Parathyroid adenoma (tissue), 2 donors: Measurements from ENCODE around the gene POU2F1.

Experiments used
- H2AFZ ChIP-seq: fragments of 300-600 bp; sonication (generic); one replicate; pipeline ENCODE4 v1.7.0; 2017; ENCODE audit warnings: antibody characterized with exemption, mild to moderate bottlenecking
- H3K27ac ChIP-seq: fragments of 300-600 bp; sonication (generic); one replicate; pipeline ENCODE4 v1.7.0; 2017
- H3K27me3 ChIP-seq: fragments of 300-600 bp; sonication (generic); one replicate; pipeline ENCODE4 v1.7.0; 2017; ENCODE audit warnings: low read length; ENCODE audit not compliant: control insufficient read depth, insufficient read depth
- H3K36me3 ChIP-seq: fragments of 300-600 bp; sonication (generic); one replicate; pipeline ENCODE4 v1.7.0; 2017; ENCODE audit warnings: low read length; ENCODE audit not compliant: control insufficient read depth, insufficient read depth
- H3K4me1 ChIP-seq: fragments of 300-600 bp; sonication (generic); one replicate; pipeline ENCODE4 v1.7.0; 2017; ENCODE audit warnings: control low read depth
- H3K4me2 ChIP-seq: fragments of 300-600 bp; sonication (generic); one replicate; pipeline ENCODE4 v1.7.0; 2017; ENCODE audit warnings: low read length
- H3K4me3 ChIP-seq: fragments of 300-600 bp; sonication (generic); one replicate; pipeline ENCODE4 v1.7.0; 2017; ENCODE audit warnings: low read depth, low read length
- H3K79me2 ChIP-seq: fragments of 300-600 bp; sonication (generic); one replicate; pipeline ENCODE4 v1.7.0; 2017; ENCODE audit warnings: control low read depth
- H3K9ac ChIP-seq: fragments of 300-600 bp; sonication (generic); one replicate; pipeline ENCODE4 v1.7.0; 2017; ENCODE audit warnings: mild to moderate bottlenecking
- H3K9me3 ChIP-seq: fragments of 300-600 bp; sonication (generic); one replicate; pipeline ENCODE4 v1.7.0; 2017; ENCODE audit warnings: low read length; ENCODE audit not compliant: control insufficient read depth
- TF ChIP-seq, protein P1 (sequence below): fragments of 300-600 bp; sonication (generic); IDR thresholded peaks from one replicate; pipeline ENCODE4 v1.7.0; 2017; ENCODE audit warnings: antibody characterized with exemption, mild to moderate bottlenecking
- donor health status: primary hyperparathyroidism.

Gene POU2F1

DNA sequence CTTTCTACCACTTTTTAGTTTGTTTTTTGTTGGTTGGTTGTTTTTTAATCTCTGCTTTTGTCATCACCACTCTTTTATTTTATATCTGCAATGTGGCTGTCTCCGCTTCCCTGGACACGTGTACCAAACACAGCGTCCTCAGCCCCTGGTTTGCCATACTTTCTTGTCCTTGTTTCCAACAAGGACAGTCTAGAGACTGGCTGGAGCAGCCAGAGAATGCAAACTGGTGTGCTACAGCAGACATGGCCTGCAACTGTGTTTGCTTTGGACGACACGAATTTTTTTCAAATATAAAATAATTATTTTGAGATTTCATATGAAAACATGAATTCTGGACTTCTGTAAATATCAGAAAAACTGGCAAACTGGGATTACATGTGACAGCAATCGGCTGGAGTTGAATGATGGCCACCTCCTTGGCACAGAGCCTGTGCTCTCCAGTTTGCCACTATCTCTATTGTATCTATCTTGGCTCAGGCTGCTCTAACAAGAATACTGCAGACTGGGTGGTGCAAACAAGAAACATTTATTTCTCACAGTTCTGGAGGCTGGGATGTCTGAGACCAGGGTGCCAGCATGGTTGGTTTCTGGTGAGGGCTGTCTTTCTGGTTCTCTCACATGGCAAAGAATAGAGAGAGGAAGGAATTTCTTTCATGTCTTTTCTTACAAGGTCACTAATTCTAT lies 34.6 kb upstream of the POU2F1 start:
- TF ChIP-seq, protein P1, sequence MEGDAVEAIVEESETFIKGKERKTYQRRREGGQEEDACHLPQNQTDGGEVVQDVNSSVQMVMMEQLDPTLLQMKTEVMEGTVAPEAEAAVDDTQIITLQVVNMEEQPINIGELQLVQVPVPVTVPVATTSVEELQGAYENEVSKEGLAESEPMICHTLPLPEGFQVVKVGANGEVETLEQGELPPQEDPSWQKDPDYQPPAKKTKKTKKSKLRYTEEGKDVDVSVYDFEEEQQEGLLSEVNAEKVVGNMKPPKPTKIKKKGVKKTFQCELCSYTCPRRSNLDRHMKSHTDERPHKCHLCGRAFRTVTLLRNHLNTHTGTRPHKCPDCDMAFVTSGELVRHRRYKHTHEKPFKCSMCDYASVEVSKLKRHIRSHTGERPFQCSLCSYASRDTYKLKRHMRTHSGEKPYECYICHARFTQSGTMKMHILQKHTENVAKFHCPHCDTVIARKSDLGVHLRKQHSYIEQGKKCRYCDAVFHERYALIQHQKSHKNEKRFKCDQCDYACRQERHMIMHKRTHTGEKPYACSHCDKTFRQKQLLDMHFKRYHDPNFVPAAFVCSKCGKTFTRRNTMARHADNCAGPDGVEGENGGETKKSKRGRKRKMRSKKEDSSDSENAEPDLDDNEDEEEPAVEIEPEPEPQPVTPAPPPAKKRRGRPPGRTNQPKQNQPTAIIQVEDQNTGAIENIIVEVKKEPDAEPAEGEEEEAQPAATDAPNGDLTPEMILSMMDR, result no peak
- H3K9me3 ChIP-seq, result no peaks in the 10 kb centered on the region
- no peak overlapping the region for H3K4me3 ChIP-seq
- H3K36me3 ChIP-seq, result no peaks in the 10 kb centered on the region
- no peaks in the 10 kb centered on the region for H3K79me2 ChIP-seq
- no peak overlapping the region for H2AFZ ChIP-seq
- H3K9ac ChIP-seq, result no peak overlapping the region
- H3K27ac ChIP-seq, result no peak overlapping the region
- H3K27me3 ChIP-seq, result no peaks in the 10 kb centered on the region
- no peaks in the 10 kb centered on the region for H3K4me1 ChIP-seq
- H3K4me2 ChIP-seq, result no peak overlapping the region

DNA sequence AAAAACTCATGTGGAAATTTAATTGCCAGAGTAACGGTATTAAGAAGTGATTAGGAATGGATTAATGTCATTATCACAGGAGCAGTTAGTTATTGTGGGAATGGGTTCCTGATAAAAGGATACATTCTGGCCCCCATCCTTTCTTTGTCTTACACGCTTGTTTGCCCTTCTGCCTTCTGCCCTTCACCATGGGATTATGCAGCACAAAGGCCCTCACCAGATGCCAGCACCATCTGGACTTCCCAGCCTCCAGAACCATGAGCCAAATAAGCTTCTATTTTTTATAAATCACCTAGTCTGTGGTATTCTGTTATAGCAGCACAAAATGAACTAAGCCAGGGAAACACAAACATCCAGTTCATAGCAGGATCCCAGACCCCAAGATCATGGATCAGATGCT lies 33.9 kb upstream of the POU2F1 start:
- Histone ChIP-seq H3K36me3 (no peaks in the 10 kb centered on the region), H3K79me2 (no peaks in the 10 kb centered on the region), H3K4me3 (no peak overlapping the region), H3K4me1 (no peaks in the 10 kb centered on the region), H3K27ac (no peak overlapping the region), H3K9ac (no peak overlapping the region), H2AFZ (no peak overlapping the region), H3K27me3 (no peaks in the 10 kb centered on the region), H3K4me2 (no peak overlapping the region), H3K9me3 (no peaks in the 10 kb centered on the region)
- TF ChIP-seq, protein P1, result no peak

DNA sequence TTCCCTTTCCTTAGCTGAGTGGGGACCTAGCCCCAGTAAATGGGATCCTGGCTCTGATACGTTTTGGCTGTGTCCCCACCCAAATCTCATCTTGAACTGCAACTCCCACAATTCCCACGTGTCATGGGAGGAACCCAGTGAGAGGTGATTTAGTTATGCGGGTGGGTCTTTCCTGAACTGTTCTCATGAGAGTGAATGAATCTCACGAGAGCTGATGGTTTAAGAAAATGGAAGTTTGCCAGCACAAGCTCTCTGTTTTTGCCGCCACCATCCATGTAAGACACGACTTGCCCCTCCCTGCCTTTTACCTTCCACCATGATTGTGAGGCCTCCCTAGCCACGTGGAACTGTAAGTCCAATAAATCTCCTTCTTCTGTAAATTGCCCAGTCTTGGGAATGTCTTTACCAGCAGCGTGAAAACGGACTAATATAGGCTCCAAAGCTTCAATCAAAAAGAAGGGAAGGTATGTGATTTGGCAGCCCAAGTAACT lies 29.9 kb upstream of the POU2F1 start:
- no peaks in the 10 kb centered on the region for H3K36me3 ChIP-seq
- no peaks in the 10 kb centered on the region for H3K79me2 ChIP-seq
- H3K4me2 ChIP-seq, result no peak overlapping the region
- no peaks in the 10 kb centered on the region for H3K9me3 ChIP-seq
- H2AFZ ChIP-seq, result no peak overlapping the region
- H3K4me3 ChIP-seq, result no peak overlapping the region
- H3K27me3 ChIP-seq, result no peaks in the 10 kb centered on the region
- H3K9ac ChIP-seq, result no peak overlapping the region
- TF ChIP-seq, protein P1, result no peak
- no peaks in the 10 kb centered on the region for H3K4me1 ChIP-seq
- H3K27ac ChIP-seq, result no peak overlapping the region

DNA sequence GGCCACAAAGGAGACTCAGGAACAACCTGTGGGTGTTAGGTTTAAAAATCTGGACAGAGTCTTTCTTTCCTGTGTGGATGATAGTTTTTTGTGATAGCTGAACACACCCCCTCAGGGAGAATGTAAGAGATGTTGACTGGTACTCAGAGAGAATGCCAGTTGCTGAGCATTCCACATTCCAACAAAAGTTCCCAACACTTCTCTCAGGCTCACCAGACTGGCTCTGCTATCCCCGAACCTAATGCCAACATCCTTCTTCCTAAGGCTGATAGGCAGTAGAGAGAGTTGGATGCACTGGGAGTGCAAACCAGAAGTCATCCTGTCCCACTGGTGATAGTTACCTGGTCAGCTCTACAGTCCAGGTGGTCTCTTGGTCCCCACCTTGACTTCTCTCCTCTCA lies 28.7 kb upstream of the POU2F1 start:
- H3K36me3 ChIP-seq, result no peaks in the 10 kb centered on the region
- no peak overlapping the region for H3K27ac ChIP-seq
- H3K27me3 ChIP-seq, result no peaks in the 10 kb centered on the region
- H3K9me3 ChIP-seq, result no peaks in the 10 kb centered on the region
- no peak overlapping the region for H2AFZ ChIP-seq
- TF ChIP-seq, protein P1, result no peak
- H3K79me2 ChIP-seq, result no peaks in the 10 kb centered on the region
- no peaks in the 10 kb centered on the region for H3K4me1 ChIP-seq
- no peak overlapping the region for H3K9ac ChIP-seq
- H3K4me3 ChIP-seq, result no peak overlapping the region
- H3K4me2 ChIP-seq, result no peak overlapping the region

DNA sequence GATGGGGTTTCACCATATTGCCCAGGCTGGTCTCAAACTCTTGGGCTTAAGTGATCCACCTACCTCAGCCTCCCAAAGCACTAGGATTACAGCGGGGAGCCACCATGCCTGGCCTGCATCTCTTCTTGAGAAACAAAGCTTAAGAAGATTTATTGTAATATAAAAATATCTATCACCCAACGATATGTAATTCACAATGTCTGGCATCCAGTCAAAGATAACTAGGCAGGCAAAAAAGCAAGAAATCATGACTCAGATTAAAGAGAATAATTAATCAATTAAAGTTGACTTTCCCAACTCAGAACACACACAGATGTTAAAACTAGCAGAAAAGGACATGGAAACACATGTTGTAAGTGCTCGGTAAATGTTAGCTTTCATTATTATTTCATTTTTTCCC lies 26.5 kb upstream of the POU2F1 start:
- Histone ChIP-seq H3K27ac (no peak overlapping the region), H3K36me3 (no peaks in the 10 kb centered on the region), H3K9ac (no peak overlapping the region), H3K4me1 (no peaks in the 10 kb centered on the region), H3K4me3 (no peak overlapping the region), H3K4me2 (no peak overlapping the region), H2AFZ (no peak overlapping the region), H3K9me3 (no peaks in the 10 kb centered on the region), H3K27me3 (no peaks in the 10 kb centered on the region), H3K79me2 (no peaks in the 10 kb centered on the region)
- TF ChIP-seq, protein P1, result no peak
